Fibroblast of skin of back (primary cell): ENCODE results near the gene ARL8B.
"Not testable (repeated sequence)": the region's sequence is repeated elsewhere in the genome, so short reads cannot be mapped to it uniquely, and the experiment has no call there.

ENCODE experiments used
- DNase-seq: peaks from one replicate; pipeline ENCODE4 v3.0.0-alpha.2; 2013

Gene ARL8B

DNA sequence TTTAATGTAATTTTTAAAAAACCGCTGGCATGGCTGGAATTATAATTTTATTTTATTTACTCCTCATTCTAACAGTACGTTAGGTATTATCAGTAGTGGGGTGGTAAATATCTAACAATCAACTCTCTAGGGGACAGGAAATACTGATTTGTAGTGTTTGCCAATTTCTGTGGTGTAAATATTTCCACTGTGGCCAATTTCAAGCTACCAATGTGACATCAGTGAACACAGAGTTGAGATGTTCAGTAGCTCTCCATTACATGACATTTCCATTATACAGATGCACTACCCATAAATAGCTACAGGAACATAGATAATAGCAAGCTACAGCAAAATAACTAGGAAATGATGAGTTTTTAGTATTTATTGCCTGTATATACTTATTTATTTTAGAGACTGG lies 10.0 kb upstream of the ARL8B start:
- no peak for DNase-seq

DNA sequence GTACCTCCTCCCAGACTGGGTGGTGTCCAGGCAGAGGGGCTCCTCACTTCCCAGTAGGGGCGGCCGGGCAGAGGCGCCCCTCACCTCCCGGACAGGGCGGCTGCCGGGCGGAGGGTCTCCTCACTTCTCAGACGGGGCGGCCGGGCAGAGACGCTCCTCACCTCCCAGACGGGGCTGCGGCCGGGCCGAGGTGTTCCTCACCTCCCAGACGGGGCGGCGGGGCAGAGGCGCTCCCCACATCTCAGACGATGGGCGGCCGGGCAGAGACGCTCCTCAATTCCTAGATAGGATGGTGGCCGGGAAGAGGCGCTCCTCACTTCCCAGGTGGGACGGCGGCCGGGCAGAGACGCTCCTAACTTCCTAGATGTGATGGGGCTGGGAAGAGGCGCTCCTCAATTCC lies 8.4 kb upstream of the ARL8B start:
- DNase-seq, result not testable (repeated sequence)

DNA sequence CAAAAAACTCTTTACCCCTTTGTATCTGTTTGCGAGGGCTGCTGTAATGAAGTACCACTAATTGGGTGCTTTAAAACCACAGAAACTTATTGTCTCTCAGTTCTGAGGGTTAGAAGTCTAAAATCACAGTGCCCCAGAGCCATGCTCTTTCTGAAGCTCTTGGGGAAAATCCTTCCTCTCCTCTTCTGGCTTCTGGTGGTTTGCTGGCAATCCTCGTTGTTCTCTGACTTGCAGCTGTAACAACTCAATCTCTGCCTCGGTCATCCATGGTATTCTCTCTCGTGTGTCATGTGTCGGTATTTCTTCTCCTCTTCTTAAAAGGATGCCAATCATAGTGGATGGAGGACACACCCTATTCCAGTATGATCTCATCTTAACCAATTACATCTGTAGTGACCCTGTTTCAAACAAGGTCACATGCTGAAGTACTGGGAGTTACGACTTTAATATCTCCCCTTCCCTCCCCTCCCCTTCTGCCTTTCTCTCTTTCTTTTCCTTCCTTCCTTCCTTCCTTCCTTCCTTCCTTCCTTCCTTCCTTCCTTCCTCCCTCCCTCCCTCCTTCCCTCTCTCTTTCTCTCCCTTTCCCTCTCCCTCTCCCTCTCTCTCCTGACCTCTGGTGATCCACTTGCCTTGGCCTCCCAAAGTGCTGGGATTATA lies 6.5 kb upstream of the ARL8B start:
- peak; percentile 21 for DNase-seq

DNA sequence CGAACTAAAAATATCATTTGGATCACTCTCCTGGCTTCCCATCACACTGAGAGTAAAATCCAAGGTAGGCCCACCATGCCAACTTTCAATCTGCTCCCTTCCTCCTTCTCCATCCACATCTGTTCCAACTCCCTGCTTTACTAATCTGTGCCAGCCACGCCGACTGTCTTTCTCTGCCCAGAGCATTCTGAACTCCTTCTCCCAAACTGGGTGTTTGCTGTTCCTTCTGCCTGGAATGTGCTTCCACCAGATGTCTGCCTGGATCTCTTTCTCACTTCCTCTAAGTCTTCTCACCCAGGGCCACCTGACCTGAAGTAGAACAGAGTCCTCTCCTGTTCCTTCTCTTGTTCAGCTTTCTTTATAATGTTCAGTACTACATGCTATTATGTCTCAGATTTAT lies 5.6 kb upstream of the ARL8B start:
- no peak for DNase-seq

DNA sequence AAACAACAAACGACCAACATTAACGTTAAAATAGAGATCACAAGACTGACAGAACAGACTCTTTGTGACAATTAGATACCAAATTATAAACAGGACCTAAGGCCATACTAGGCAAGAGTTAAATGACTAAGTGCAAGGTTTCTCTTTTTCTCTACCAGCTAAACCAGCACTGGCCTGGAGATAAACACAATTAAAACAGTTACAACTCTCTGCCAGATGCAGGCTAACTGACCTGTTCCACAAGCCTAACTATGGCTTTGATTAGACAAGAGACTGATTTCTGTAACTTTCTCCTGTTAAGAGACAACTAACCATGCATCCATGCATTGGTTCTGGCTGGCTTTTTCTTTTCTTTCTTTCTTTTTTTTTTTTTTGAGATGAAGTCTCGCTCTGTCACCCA lies 1.6 kb upstream of the ARL8B start:
- no peak for DNase-seq

DNA sequence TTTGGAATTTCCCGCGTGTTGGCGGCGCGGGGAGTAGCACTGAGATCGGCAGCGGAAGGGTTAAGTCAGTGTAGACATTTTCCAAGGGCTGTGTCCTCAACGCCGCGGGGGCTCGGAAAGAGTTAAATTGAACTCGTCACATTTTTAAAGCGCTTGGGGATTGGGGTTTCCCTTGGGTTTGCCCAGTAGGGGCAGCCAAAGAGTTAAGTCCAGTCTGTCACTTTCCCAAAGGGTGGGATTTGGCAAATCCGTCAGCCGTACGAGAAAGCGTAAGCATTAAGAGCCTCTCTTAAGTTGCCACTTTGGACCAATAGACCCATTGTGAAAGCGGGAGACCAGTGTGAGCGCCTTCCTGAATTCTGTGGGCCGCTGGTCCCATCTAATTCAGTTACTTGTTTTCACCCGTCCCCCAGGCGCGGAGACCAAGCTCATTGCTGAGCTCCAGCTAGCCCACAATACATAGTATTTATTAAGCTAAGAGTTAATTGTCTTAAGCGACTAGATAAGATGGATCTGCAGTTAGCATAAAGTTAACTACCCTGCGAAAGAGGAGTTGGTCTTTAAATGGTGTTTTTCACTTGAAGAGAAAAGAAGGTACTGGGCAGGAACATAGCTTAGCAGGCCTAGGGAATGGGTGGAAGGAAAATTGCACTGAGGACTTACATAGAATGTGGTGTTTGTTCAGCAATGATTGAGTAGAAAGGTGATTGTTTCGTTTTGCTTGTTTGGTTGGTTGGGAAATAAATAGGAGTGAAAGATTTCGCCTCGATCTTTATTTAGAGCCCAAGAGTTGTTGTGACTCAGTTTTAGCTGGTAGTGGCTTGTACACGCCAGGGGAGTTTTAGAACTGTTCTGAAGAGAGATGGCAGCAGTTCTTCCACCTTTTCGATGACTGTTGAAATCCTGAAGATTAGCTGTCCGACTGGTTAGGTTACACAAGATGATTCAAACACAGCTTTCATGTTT lies 932 bp downstream of the ARL8B start:
- DNase-seq, result peak; percentile 43

DNA sequence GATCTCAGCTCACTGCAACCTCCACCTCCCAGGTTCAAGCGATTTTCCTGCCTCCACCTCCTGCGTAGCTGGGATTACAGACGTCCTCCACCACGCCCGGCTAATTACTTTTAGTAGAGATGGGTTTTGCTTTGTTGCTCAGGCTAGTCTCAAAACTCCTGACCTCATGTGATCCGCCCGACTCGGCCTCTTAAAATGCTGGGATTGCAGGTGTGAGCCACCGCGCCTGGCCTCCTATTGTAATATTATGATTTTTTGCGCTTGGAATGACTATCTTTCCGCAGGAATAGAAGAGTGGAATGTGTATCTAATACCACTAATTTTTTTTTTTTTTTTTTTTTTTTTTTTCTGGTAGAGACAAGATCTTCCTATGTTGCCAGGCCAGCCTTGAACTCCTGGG lies 1.8 kb downstream of the ARL8B start:
- DNase-seq, result no peak

DNA sequence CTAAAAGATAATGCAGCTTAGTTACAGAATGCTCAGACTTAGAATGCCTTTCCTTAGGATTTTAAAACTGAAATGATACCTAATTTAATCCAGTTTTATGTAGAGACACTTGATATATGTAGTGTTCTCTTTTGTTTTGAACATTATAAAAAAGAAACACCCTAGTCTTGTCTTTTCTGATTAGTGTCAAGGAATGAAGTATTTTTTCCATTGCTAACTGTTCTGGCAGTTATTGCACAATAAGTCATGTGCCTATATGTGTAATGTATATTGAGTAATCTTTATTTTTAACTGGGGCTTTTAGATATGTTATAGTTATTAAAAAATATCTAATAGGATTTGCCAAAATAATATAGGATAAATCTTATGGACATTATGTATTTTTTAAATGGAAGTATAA lies 4.5 kb downstream of the ARL8B start:
- DNase-seq, result no peak

DNA sequence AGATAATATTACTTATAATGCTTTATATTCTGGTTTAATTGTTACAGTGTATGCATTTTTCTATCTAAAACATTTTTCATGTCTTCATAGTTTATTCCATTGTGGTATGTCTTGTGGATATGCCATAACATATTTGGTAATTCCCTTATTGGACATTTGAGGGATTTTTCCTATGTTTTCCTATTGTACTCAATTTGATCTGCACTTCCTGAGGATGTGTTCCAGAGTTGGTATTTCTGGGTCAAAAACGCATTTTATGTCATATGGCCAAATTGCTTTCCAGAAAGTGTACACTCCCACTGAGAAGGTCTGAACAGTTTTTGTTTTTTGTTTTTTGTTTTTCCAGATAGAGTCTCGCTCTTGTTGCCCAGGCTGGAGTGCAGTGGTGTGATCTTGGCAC lies 6.8 kb downstream of the ARL8B start:
- DNase-seq, result no peak

DNA sequence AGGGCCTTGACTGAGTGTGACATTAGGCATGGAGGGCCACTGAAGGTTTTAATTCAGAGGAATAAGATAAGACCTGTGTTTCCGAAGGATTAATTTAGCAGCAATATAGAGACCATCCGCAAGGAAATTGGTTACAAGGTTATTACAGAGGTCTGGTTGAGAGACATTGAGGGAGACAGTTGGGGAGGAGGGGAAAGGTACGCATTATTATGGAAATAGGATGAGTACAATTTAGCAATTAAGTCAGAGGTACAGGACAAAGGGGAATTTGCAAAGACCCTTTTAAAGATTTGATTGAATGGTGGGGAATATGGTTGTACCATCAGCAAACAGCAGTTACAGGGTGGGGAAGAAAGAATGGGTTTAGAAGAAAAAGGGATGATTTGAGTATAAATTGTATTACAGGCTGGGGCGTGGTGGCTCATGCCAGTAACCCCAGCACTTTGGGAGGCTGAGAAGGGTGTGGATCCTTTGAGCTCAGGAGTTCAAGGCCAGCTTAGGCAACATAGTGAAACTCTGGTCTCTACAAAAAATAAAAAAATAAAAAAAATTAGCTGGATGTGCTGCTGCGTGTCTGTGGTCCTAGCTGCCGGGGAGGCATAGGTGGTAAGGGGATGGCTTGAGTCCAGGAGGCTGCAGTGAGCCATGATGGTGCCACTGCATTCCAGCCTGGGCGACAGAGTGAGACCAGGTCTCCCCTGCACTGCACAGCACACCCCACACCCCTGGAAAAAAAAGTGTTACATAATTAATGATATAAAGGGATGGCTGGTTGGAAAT lies 11.3 kb downstream of the ARL8B start:
- DNase-seq, result no peak

DNA sequence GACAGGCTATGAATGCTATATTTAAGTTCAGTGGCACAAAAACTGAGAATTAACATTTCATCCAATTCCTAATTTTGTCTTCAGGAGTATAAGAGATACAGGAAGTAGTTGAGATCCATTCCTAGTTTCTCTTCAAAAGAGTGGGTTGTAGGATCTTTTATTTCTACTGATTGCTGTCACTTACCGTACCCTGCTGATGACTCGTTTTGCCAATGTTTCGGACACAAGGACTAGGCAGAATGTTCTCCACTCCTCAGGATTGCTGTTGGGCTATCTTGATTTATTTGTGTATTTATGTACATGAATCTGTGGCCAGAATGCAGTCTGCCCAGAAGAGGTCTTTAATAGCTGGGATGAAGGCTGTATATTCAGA lies 11.9 kb downstream of the ARL8B start:
- DNase-seq, result no peak

DNA sequence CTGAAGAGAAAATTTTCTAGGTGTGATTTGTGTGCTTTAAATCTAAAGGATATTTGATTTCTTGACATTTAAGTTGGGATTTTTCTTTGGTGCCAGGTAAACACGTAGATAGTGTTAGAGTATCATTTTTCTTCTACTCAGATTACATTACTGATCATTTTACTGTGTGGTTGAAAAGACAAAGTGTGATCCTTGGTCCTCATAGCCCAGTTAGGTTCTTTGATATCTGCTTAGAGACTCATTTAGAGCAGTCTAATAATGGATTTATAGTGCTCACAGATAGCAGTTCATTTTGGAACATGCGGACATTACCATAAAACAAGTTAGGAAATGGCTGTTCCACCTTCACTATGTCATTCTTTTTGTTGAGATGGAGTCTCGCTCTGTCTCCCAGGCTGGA lies 12.4 kb downstream of the ARL8B start:
- DNase-seq, result no peak

DNA sequence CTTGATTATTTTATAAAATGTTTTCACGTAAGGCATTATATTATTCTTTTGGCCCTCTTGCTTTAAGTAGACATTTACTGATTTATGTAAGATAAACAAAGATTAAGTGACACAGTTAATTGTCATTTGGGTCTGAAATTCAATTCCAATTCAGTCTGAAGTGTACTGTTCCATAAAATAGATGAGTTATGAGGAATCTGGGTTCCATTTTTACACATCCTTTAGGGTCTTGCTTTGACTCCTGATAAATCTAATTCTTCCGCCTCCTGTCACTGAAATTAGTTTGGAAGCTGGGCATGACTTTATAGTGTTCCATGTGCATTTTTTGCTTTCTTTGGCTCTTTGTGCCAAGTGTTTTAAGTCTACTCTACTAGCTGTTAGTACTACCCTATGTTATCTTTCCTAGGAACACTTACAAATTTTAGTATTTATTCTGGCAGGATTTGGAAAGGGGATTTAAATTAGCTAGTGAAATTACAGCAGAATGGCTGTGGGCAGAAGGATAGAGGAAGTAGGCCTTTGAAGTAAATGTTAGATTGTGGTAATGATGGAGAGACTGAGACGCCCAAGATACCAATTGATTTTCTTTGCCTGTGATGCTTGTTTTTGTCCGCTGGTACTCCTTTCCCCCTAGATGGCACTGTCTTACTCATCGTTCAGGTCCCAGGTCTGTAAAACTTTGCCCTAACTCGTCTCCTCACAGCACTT lies 14.3 kb downstream of the ARL8B start:
- no peak for DNase-seq

DNA sequence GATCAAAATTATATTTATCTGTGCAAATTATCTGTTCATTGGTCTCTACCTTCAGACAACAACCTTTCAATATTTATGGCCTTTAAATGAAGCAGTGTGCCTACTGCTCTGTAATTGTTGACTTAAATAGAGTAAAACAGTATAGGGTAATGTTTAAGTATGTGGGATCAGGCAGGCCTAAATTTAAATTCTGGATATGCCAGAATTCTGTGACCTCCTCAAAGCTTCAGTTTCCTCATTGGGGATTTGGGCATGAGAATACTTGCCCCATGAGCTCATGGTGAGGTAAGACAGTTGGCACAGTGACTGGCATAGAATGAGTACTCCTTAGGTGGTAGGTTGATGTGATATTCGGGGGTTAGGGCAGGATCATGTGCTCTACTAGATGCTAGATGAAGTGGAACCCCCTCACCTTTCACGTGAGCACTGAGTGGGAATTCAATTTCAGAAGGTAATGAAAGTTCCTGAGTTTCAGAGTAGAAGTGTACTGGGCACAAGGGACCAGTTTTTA lies 14.9 kb downstream of the ARL8B start:
- no peak for DNase-seq

DNA sequence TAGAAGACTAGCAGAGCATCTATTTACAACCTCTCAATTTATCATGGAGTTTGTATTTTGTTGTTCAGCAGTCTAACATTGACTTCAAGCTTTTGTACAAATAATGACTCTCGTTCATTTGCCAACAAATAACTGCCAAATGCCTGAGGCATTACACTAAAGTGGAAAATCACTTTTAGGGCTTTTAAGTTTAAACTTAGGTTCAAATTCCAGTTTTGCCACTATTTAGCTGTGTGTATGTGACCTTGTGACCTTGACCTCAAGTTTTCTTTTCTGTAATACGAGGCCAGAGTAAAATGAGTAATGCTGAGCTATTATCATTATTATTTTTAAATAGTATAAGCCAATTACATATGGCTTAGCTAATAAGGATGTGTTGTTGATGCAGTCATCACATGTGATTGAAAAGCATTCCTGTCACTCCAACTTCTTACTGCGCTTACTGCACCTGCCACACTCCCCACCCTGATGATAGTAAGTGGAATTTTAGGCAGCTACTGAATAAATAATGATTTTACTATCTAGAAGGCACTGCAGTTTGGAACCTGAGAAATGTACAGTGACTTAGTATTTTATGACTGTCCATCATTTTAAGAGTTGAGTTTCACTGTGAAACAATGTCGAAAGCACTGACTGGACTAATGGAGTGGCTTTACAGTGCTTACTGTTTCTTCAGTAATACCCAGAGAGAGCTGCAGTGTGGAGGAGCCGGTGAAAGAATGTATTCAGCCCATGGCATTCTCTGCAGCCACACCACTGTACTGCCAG lies 16.3 kb downstream of the ARL8B start:
- DNase-seq, result no peak

DNA sequence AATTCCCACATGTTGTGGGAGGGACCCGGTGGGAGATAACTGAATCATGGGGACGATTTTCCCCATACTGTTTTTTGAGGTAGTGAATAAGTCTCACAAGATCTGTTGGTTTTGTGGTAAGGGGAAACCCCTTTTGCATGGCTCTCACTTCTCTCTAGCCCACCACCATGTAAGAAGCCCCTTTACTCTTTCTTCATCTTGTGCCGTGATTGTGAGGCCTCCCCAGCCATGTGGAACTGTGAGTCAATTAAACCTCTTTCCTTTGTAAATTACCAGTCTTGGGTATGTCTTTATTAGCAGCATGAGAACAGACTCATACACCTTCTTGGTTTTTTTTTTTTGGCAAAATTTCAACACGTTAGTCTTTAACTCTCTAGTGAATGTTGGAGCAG lies 18.1 kb downstream of the ARL8B start:
- DNase-seq, result no peak

DNA sequence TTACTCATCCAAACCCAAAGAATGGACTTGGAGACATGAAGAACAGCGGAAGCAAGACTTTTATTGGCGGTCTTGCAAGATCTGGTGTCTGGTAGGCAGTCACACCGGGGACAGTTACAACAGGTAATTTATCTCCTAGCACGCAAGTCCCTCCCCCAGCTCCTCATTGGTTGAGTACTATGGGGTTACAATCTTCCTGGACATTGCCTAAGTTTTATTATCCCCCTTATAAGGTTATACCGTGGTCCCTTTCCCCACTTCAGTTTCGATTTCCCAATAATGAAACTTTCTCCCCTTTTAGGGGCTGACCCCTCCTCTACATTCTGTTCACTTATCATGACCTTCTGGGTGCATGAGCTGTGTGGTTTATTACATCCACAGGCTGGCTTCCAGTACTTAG lies 18.7 kb downstream of the ARL8B start:
- no peak for DNase-seq

DNA sequence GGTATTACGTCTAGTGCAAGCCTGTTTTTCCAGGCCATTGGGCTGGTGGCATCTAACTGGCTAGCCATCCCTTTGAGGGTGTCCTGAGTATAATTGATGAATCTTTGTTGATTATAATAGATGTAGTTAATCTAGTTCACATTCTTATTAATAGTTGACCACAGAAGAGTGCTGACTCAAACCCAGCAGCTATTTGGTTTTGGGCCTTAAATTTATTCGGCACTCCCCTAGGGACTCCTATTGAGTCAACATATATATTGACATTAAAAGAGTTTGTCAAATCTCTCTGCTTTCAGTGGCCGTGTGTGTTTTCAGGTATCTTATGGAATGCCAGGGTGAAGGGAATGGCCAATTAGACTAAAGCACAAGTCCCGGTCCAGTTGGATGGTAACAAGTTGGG lies 19.7 kb downstream of the ARL8B start:
- no peak for DNase-seq

DNA sequence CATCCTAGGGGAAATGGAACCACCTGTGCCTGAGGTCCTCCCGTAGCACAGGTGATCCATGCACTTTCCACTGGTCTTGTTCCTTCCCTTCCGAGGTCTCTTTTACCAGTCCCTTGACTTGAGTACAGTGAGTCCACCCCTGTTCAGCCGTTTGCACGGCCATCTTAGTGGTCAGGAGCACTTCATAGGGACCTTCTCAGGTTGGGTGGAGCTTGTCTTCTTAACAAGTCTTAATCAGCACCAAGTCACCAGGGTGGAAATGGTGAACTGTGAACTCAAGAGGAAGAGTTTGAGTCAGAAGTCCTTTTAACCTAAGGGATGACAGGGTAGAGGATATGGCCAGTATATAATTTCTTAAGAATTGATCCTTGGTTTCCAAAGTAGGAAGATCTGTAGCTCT lies 21.4 kb downstream of the ARL8B start:
- no peak for DNase-seq

DNA sequence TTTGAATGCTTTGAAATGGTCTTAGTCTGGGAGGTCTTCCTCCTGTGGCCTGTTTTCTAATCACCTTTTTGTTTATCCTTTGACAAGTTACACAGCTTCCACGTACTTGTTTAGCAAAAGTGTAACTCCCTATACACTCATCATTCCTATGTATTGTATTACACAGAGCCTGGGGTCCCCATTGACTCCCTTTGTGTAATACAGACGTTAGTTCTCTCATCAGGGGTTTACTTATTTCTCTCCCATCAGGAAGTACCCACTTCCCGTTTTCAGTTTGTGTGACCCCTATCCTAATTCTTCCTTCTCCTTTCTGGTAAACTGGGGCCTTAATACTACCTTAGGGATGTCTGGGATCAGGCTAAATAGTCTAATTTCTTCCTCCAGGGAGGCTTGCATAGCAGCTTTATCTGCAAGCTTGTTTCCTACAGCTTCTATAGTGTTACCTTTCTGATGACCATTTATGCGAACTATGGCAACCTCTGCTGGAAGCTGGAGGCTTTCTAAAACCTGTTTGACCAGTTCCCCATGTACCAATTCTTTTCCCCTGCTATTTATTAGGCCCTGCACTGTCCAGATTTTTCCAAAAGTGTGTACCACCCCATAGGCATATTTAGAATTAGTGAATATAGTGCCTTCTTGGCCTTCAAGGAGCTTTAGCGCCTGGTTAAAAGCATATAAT lies 22.4 kb downstream of the ARL8B start:
- DNase-seq, result no peak

DNA sequence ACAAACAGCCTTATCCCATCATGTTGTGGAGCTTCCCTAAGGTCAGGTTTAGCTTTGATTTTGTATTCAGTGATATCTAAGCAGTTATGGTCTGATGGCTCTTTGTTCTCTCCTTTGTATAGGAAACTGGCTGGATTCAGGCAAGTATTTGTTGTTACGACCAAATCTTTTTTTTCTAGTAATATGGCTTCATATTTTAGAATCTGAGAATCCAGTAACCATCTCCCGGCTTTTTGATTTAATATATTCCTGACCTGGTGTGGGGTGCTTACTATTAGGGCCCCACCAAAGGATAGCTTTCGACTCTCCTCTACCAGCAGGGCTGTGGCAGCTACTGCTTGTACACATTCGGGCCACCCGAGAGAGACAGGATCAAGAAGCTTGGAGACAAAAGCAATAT lies 23.0 kb downstream of the ARL8B start:
- DNase-seq, result no peak
